ENCODE data around the gene IRF2BPL. TPM values are rescaled to one million over a fixed set of nuclear protein-coding genes. Genes with fewer than 3 reads are reported as not detected.
"Not testable (repeated sequence)": the region's sequence is repeated elsewhere in the genome, so short reads cannot be mapped to it uniquely, and the experiment has no call there.

Gene IRF2BPL
- total RNA-seq, 1 donor: 31.5 TPM

- DNase-seq (ENCODE audit: low read depth in 2 of 3, low spot score in 2 of 3): no peak
Observed at GRCh38 chr14:77036484-77037214, 8.1 kb upstream of the IRF2BPL start.

- DNase-seq (ENCODE audit: low read depth in 2 of 3, low spot score in 2 of 3): no peak
Observed at GRCh38 chr14:77035267-77035666, 6.8 kb upstream of the IRF2BPL start.

- DNase-seq (ENCODE audit: low read depth in 2 of 3, low spot score in 2 of 3): peak; percentile 63 to 92 (median 84)
Observed at GRCh38 chr14:77033622-77034589, 5.4 kb upstream of the IRF2BPL start.

GRCh38 chr14:77032844-77033621, 4.5 kb upstream of the IRF2BPL start:
- DNase-seq (ENCODE audit: low read depth in 2 of 3, low spot score in 2 of 3): peak; percentile 63 to 87 (median 83)

GRCh38 chr14:77032491-77032843, 4.0 kb upstream of the IRF2BPL start:
- no peak for DNase-seq (ENCODE audit: low read depth in 2 of 3, low spot score in 2 of 3)

GRCh38 chr14:77031759-77032490, 3.4 kb upstream of the IRF2BPL start:
- DNase-seq (ENCODE audit: low read depth in 2 of 3, low spot score in 2 of 3): no peak

GRCh38 chr14:77027538-77028383, 747 bp downstream of the IRF2BPL start:
- peak; percentile 58 to 82 (median 68) for DNase-seq (ENCODE audit: low read depth in 2 of 3, low spot score in 2 of 3)

GRCh38 chr14:77026930-77027537, 1.5 kb downstream of the IRF2BPL start:
- DNase-seq (ENCODE audit: low read depth in 2 of 3, low spot score in 2 of 3): peak in 2 of 3 donors; percentile 61 to 79

- no peak for DNase-seq (ENCODE audit: low read depth in 2 of 3, low spot score in 2 of 3)
Observed at GRCh38 chr14:77026166-77026929, 2.2 kb downstream of the IRF2BPL start.

- no peak for DNase-seq (ENCODE audit: low read depth in 2 of 3, low spot score in 2 of 3)
Observed at GRCh38 chr14:77025744-77026165, 2.8 kb downstream of the IRF2BPL start.

- peak in 2 of 3 donors; percentile 63 to 68 for DNase-seq (ENCODE audit: low read depth in 2 of 3, low spot score in 2 of 3)
Observed at GRCh38 chr14:77024171-77024691, 4.3 kb downstream of the IRF2BPL start.

GRCh38 chr14:77023001-77023996, 5.2 kb downstream of the IRF2BPL start:
- DNase-seq (ENCODE audit: low read depth in 2 of 3, low spot score in 2 of 3): no peak

- DNase-seq (ENCODE audit: low read depth in 2 of 3, low spot score in 2 of 3): peak in 1 of 3 donors; percentile 48
Observed at GRCh38 chr14:77022236-77022852, 6.2 kb downstream of the IRF2BPL start.

- DNase-seq (ENCODE audit: low read depth in 2 of 3, low spot score in 2 of 3): not testable (repeated sequence)
Observed at GRCh38 chr14:77021424-77021823, 7.1 kb downstream of the IRF2BPL start.

GRCh38 chr14:77018785-77019184, 9.7 kb downstream of the IRF2BPL start:
- DNase-seq (ENCODE audit: low read depth in 2 of 3, low spot score in 2 of 3): no peak

- no peak for DNase-seq (ENCODE audit: low read depth in 2 of 3, low spot score in 2 of 3)
Observed at GRCh38 chr14:77017666-77018065, 10.8 kb downstream of the IRF2BPL start.

All from hematopoietic multipotent progenitor cell (in vitro differentiated cells).